Adipose tissue (tissue), 3 donors: Measurements from ENCODE around the gene RUSF1. TPM values are rescaled to one million over a fixed set of nuclear protein-coding genes. Genes with fewer than 3 reads are reported as not detected.

Experiments used
- H3K27ac ChIP-seq: one replicate; pipeline ENCODE4 v1.5.1; 2013; ENCODE audit warnings: low read depth, low read length
- WGBS, 3 donors: extraction: QIAGEN DNeasy Blood & Tissue Kit; methylation state at CpG; one replicate each; pipeline ENCODE4 v1.1.7; 2013; 5-methylcytosine and 5-hydroxymethylcytosine counted together
- polyA plus RNA-seq, 3 donors: library from polyadenylated mRNA; stranded (reverse); fragments of 200-250 nt; gene quantifications; one replicate each; pipeline ENCODE4 v1.2.3, GENCODE V29; 2013
- donor health status: healthy with polysubstance abuse.
- donor health status: Bipolar disorder and iron deficiency.
- donor health status: healthy.

RUSF1 gene
- polyA plus RNA-seq, 3 donors = 34.0 to 65.8 (median 45.4) TPM

DNA sequence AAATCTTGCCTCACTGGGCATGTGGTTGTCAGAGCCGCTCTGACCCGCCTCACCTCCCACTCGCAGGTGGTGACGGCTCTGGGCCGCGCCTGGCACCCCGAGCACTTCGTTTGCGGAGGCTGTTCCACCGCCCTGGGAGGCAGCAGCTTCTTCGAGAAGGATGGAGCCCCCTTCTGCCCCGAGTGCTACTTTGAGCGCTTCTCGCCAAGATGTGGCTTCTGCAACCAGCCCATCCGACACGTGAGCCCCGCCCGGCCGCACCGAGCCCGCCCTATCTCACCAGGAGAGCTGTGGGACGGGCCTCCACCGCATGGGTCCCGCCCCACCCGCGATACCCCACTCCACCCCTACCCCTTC, 32.3 kb downstream of the RUSF1 start:
- WGBS, 3 donors = 27 to 90% (median 77%) methylated on average over 26 of the region's 26 CpGs

DNA sequence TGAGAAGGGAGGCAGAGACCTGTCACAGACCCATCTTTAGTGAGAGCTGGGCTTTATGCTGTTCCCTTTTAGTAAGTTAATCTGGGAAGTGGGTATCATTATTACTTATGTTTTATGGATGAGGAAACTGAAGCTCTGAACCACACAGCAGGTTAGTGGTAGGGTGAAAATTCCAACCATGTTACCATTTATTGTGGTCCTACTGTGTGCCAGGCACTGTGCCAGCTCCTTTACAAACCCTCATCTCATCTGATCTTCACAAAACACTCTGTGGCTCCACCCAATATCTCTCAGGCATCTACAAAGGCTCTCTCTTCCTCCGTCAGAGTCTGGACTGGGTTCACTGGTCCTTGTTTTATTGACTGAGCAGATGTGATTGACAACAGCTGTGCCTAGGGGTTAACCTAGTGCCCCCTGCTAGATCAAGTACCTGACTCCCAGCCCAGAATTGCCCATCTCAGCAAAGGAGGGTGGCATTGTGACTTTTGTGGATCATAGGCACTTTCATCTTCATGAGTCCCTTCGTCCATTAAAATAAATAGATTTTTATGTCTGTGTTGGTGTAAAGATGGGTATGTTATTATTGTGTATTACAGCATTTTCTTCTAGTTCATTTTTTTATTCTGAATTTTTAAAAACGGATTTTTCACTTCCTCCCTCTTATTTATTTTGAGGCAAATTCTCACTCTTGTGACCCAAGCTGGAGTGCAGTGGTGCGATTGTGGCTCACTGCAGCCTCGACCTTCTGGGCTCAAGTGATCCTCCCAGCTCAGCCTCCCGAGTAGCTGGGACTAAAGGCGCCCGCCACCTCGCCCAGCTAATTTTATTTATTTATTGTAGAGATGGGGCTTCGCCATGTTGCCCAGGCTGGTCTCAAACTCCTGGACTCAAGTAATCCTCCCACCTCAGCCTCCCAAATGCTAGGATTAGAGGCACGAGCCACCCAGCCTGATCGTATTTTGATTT, 33.1 kb downstream of the RUSF1 start:
- 91 to 93% (median 92%) methylated on average over 12 of the region's 12 CpGs for WGBS, 3 donors
- no peak overlapping the region for H3K27ac ChIP-seq

More for the DNA sequence above, 32.3 kb downstream of the RUSF1 start:
- no peak overlapping the region for H3K27ac ChIP-seq

DNA sequence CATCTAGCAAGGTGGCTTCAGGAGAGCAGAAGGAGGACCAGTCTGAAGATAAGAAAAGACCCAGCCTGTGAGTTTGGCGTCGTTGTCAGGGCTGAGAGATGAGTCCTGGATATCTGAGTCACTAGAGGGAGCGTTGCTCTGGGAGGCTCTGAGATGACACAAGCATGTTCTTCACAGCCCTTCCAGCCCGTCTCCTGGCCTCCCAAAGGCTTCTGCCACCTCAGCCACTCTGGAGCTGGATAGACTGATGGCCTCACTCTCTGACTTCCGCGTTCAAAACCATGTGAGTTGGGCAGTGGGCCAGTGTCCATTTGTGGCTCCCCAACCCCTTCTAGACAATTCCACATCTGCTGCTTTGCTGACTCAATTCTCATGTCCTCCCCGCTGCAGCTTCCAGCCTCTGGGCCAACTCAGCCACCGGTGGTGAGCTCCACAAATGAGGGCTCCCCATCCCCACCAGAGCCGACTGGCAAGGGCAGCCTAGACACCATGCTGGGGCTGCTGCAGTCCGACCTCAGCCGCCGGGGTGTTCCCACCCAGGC, 33.9 kb downstream of the RUSF1 start:
- WGBS, 3 donors = 74 to 82% (median 78%) methylated on average over 11 to 12 of the region's 12 CpGs
- no peak overlapping the region for H3K27ac ChIP-seq

DNA sequence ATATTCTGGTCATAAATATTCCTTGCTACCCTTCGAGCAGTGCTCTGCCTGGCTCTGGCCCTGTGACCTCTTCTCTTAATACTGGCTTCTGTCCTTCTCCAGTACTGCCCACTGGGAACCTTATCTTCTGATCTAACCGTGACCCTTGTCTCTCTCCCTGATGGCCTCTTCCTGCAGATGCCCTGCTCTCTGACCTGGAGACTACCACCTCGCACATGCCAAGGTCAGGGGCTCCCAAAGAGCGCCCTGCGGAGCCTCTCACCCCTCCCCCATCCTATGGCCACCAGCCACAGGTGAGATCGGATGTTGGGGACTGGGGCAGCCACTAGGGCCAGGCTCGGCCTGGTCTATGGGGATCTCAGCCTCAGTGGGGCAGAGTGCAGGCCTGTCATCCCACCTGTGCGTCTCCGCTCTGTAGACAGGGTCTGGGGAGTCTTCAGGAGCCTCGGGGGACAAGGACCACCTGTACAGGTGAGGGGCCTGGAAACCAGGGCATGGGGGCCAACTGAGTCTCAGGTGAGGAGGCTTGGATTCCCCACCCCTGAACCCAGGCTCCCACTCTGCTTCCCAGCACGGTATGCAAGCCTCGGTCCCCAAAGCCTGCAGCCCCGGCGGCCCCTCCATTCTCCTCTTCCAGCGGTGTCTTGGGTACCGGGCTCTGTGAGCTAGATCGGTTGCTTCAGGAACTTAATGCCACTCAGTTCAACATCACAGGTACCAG, 34.8 kb downstream of the RUSF1 start:
- 85 to 89% (median 87%) methylated on average over 17 of the region's 17 CpGs for WGBS, 3 donors
- H3K27ac ChIP-seq = no peak overlapping the region

DNA sequence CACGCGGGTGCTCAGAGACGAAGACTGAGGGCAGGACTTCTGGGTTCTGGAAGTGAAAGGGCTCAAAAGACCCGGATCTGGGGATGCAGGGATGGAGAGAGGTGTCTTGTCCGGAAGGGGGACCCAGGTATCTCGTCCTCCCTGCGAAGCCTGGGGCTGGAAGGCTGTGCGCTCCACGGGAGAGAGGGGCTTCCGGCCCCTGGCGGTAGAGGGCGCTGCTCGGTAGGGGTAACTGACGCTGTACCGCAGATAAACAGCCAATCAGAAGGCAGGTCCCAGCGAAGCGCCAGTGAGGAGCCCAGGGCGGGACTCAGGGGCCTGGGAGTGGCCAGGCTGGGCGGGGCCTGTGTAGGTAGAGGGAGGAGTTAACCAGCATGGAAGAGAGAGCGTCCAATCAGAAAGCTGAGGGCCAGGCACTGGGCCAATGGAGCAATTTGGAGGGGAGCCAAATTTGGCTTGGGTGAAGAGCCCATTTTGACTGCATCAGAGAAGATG, 35.4 kb downstream of the RUSF1 start:
- WGBS, 3 donors = 33 to 45% (median 42%) methylated on average over 20 of the region's 20 CpGs
- H3K27ac ChIP-seq = peak overlapping the region; percentile 78

DNA sequence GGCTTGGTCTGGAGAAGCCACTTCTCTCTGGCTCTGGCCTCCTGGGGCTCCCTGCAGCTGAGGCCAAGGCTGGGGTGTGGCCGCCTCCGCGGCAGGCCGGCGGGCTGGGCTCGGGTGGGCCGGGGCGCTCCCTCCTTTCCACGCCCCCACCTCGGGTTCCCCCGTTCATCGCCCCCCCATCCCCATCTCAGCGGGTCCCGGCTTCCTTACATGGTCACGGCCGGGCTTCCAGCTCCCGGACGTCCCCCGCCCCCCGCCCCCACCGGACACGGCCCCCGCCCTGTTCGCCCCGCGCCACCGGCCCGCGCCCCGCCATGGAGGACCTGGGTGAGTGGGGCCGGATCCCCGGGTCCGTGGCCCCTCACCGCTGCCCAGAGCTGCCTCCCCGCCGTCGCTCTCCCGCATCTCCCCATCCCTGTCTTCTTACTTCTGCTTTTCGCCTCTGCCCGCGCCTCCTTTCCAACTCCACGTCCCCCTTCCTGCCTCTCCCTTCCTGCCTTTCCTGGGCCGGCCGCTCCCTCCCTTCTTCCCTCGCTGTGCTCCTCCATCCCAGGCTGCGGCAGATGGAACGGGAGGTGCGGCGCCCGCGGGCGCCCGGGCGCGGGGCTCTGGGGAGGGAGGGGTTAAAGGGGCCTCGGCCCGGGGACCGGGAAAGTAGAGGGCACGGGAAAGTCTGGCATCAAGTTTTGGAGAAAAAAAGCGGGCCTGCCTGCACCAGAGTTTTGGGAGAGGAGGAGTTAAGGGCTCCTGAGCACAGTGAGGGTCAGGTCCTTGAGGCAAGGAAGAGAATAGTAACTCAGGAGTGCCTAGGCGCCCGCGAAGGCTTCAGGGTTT, 36.1 kb downstream of the RUSF1 start, which contains the start of gene TGFB1I1:
Gene TGFB1I1 (plus strand): TSS at position 278 of the 834 bp plus-strand sequence. CDS start 37 bp downstream, at position 315.
- H3K27ac ChIP-seq = peak within 1 kb of the TSS; percentile 78
- 1 to 3% (median 2%) methylated on average over 31 to 59 of the region's 63 CpGs for WGBS, 3 donors

DNA sequence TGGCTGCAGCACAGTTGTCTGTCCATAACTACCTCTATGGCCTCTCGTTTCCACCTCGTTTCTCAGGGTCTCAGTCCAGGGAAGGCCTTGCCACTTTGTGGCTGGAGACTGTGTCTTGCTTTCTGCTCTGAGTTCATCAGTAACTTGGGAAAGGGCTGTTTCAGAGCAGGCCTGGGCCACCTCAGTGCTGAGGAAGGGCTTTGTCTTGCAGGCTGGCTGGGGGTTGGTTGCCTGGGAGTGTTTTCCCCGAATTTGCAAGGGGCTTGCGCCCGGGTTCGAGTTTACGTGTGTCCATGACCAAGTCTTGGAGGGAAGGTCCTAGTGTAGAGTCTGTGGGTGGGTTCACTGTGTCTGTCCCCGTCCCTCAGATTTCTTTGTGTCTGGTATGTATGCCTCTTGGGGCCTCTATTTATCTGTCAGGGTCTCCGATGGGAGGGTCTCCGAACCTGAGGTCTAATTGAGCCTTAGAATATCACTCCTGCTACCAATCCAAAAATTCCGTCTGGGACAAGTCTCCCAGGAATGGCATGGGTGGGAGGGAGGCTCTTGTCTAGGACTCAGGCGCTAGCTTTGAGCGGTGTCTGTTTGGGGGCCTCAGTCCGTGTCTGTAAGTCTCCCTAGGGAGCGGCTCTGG, 36.8 kb downstream of the RUSF1 start:
- 38 to 53% (median 48%) methylated on average over 15 of the region's 15 CpGs for WGBS, 3 donors

DNA sequence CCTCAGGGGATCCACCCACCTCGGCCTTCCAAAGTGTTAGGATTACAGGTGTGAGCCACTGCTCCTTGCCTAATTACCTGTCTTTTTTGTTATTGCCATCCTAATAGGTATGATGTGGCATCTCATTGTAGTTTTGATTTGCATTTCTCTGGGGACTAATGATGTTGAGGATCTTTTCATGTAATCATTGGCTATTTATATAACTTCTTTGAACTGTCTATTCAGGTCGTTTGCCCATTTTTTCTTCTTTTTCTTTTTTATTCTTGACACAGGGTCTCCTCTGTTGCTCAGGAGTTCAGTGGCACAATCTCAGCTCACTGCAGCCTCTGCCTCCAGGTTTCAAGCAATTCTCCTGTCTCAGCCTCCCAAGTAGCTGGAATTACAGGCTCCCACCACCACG, 37.6 kb downstream of the RUSF1 start:
- H3K27ac ChIP-seq = no peak overlapping the region

More for the DNA sequence above, 36.8 kb downstream of the RUSF1 start:
- H3K27ac ChIP-seq = no peak overlapping the region

DNA sequence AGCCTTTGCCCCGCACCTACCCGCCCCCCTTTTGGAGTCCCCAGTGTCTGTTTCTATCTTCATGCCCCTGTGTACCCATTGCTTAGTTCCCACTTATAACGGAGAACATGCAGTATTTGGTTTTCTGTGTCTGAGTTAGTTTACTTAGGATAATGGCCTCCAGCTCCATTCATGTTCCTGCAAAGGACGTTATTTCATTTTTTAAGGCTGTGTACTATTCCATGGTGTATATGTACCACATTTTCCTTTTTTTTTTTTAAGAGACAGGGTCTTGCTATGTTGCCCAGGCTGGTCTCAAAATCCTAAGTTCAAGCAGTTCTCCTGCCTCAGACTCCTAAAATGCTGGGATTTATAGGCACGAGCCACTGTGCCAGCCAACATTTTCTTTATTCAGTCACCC, 40.3 kb downstream of the RUSF1 start:
- WGBS, 3 donors = 84 to 92% (median 85%) methylated on average over 5 of the region's 5 CpGs
- no peak overlapping the region for H3K27ac ChIP-seq

More for the DNA sequence above, 37.6 kb downstream of the RUSF1 start:
- WGBS, 3 donors = 72 to 88% (median 86%) methylated on average over 3 of the region's 3 CpGs

DNA sequence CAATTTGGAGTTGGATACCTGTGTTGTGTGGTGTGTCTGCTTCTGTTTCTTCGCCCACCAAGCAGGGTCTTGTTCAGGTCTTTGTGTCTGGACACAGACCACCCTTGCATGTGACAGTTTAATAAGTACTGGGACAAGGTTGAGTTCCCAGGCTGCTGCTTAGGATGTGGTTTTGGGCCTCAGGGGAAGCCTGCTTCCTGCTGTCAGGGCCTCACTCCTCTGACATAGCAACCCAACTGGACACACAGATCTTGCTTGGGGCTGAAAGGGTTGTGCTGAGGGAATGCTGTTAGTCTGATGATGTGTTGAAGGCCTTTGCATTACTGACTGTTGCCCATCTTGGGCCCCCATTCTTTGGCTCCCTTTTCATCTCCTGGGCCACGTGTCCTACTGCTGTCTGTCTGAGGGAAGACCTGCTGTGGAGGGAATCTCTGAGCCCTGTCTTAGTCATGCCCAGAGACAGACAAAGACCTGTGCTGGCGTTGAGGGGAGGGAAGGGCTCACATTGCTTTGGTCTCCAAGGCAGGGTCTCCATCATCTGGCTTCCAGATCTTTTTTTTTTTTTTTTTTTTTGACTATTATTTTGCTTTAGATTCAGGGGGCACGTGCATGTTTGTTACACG, 40.9 kb downstream of the RUSF1 start:
- no peak overlapping the region for H3K27ac ChIP-seq
- 74 to 86% (median 80%) methylated on average over 5 of the region's 5 CpGs for WGBS, 3 donors

DNA sequence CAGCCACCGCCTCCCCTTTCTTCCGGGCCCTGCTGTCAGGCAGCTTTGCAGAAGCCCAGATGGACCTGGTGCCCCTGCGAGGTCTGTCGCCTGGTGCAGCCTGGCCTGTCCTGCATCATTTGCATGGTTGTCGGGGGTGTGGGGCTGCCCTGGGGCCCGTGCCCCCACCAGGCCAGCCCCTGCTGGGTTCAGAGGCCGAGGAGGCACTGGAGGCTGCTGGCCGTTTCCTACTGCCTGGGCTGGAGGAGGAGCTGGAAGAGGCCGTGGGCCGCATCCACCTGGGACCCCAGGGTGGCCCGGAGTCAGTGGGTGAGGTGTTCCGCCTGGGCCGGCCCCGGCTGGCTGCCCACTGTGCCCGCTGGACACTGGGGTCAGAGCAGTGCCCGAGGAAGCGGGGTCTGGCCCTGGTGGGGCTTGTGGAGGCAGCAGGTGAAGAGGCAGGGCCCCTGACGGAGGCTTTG, 41.8 kb downstream of the RUSF1 start:
- 86 to 96% (median 88%) methylated on average over 17 to 18 of the region's 18 CpGs for WGBS, 3 donors
- H3K27ac ChIP-seq = no peak overlapping the region

DNA sequence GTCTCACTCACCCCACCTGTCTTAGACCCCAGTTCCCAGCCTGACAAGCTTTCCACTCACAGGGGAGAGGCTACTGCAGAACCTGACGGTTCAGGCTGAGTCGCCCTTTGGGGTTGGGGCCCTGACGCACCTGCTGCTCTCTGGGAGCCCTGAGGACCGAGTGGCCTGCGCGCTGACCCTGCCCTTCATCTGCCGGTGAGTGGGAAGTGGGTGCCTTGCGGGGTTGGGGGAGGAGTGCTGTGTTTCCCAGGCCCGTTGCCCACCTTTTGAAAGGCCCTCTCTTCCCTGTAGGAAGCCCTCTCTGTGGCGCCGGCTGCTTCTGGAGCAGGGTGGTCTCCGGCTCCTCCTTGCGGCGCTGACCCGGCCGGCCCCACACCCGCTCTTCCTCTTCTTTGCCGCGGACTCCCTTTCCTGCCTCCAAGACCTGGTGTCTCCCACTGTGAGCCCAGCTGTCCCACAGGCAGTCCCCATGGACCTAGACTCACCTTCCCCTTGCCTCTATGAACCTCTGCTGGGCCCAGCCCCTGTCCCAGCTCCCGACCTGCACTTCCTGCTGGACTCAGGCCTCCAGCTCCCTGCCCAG, 42.3 kb downstream of the RUSF1 start:
- H3K27ac ChIP-seq = no peak overlapping the region
- 77 to 93% (median 92%) methylated on average over 20 of the region's 20 CpGs for WGBS, 3 donors

DNA sequence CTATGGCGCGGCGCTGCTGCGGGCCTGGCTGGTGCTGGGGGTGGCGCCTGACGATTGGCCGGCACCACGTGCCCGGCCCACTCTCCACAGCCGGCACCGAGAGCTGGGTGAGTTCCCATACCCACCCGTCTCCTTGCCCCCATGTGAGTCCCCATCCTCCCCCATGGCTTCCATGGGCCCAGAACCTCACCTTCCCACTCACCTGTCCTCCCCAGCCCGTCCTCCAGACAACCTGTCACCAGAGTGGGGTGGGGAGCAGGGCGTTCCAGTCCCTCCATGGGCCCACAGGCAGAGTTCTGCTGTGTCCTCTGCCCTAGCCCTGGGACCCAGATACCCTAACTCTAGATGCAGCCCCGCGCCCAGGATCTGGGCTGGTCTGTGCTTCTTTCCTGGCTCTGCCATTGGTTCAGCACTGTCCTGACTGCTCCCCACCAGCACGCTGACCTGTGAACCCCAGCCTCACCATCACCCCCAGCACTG, 43.4 kb downstream of the RUSF1 start:
- 88 to 95% (median 91%) methylated on average over 17 of the region's 17 CpGs for WGBS, 3 donors
- no peak overlapping the region for H3K27ac ChIP-seq

DNA sequence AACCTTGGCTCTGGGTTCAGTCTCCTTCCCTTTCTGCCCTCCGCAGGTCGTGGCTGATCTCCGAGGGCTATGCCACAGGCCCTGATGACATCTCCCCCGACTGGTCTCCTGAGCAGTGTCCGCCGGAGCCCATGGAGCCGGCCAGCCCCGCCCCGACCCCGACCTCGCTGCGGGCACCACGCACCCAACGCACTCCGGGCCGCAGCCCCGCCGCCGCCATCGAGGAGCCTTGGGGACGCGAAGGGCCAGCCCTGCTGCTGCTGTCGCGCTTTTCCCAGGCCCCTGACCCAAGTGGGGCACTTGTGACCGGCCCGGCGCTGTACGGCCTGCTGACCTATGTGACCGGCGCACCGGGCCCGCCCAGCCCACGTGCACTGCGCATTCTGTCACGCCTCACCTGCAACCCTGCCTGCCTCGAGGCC, 43.8 kb downstream of the RUSF1 start:
- WGBS, 3 donors = 96% methylated on average over 36 of the region's 36 CpGs

DNA sequence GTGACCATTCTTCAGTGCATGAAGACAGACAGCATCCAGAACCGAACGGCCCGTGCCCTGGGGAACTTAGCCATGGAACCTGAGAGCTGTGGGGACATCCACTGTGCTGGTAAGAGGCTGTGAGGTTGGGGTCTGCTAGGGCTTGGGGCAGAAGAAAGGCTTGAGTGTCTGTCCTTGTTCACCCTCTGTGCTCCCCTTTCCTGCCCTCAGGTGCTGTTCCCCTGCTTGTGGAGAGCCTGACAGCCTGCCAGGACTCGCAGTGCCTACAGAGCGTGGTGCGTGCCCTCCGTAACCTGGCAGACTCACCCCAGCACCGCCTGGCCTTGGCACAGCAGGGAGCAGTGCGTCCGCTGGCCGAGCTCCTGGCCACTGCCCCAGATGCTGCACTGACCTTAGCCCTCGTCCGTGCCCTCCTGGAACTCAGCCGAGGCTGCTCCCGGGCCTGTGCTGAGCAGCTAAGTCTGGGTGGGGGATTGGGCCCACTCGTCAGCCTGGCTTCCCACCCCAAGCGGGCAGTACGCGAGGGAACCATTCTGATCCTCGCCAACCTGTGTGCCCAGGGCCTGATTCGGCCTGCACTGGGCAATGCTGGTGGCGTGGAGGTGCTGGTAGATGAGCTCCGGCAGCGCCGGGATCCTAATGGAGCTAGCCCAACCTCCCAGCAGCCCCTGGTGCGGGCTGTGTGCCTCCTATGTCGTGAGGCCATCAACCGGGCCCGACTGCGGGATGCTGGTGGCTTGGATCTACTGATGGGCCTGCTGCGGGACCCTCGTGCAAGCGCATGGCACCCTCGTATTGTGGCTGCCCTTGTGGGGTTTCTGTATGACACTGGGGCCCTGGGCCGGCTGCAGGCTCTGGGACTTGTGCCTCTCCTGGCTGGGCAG, 46.0 kb downstream of the RUSF1 start:
- 92 to 94% (median 94%) methylated on average over 35 of the region's 35 CpGs for WGBS, 3 donors
- no peak overlapping the region for H3K27ac ChIP-seq

More for the DNA sequence above, 43.8 kb downstream of the RUSF1 start:
- no peak overlapping the region for H3K27ac ChIP-seq
